Iris pigment epithelial cell (primary cell): ENCODE results near the gene OTOP1.
A peak's percentile ranks its signal among the peaks of the same experiment; 100 is the strongest.
"Not testable (repeated sequence)": the region's sequence is repeated elsewhere in the genome, so short reads cannot be mapped to it uniquely, and the experiment has no call there.

Source experiments
- DNase-seq: peaks from one replicate; pipeline ENCODE4 v3.0.0-alpha.2; 2011; ENCODE audit warnings: low read depth

Gene OTOP1

GRCh38 chr4:4233610-4234009, 6.9 kb upstream of the OTOP1 start:
- DNase-seq, result no peak

- DNase-seq, result no peak
Observed at GRCh38 chr4:4228356-4228668, 1.6 kb upstream of the OTOP1 start.

DNA sequence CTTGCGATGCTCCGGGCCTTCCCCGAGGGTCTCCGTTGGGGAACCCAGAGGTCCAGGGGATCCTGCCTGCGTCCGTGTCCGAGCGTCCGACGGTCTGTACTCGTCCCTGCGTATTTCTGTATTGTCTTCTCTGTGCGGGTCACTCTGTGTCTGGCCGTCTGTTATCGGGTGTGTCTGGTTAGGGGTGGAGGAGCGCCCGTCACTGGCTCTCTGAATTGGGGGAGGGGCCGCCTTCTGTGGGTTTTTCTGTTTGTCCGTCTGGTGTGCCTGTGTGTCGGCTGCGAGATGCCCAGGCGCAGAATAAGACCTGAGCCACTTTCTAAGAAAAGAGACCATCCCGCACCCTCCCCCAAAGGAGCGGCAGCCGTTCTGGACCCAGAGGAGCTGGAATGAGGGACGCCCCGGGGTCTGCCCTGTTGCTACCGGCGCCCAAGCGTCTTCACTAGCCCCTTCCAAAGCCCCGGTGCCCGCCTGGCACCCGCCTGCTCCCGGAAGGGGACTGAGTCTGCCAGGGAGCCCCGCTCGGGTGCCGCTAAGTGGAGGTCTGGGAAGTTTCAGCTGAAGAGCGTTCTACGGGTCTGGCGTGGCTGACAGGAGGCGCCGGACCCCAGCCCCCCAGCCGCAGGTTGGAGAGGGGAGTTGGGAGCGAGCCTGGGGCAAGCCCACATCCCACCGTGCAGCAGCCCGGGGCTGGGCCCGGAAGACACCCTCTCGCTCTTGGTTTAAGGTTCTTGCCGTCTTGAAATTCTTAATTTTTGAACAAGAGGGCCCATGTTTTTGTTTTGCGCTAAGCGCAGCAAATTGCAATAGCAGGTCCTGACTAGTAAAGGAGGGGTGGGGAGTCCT, 1.0 kb upstream of the OTOP1 start:
- no peak for DNase-seq

DNA sequence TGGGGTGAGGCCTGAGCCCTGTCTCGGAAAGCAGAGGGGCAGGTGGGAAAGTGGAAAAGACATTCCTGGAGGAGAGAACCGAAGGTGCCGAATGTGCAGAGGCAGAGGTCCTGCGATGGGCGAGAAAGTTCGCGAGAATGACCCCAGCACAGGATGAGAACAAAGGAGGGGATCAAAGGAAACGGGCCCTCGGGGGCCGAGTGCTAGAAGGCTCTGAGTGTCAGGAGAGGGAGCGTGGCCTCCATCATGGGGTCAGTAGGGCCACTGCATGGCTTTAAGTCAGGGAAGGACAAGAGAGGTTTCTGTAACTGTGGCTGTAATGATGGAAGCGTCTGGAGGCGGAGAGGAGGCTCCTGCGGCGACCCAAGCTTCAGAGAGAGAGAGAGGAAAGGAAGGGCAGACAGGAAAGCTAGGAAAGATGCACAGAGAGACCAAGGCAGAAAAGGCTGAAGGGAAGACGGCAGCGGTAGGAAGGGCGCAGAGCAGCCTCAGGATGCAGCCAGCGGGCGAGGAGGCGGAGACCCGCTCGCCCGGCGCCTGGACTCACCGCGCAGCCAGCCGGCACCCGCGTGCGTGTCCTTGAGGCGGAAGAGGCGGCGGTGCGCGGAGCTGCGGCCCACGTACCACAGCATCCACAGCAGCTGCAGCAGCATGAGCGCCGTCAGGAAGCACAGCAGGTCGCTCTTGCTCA, 669 bp downstream of the OTOP1 start:
- DNase-seq, result peak; percentile 36

DNA sequence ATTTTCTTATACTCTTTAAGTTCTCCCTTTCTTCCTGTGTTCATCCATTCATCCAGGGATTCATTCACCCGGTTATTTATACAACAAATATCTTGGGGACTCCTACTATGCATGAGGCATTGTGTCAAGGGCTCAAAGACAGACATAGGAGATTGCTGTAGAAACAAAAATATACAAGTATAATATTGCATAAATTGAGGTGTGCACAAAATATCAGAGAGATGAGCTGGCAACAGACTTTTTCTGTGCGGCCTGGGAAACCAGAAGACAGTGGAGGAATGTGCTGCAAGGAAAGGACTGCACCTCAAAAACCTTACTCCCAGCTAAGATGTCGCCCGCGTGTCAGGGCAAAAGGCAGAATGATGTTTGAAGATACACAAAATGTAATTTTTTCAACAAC, 9.6 kb downstream of the OTOP1 start:
- DNase-seq, result peak; percentile 53

- DNase-seq, result peak; percentile 73
Observed at GRCh38 chr4:4216648-4217047, 10.1 kb downstream of the OTOP1 start.

DNA sequence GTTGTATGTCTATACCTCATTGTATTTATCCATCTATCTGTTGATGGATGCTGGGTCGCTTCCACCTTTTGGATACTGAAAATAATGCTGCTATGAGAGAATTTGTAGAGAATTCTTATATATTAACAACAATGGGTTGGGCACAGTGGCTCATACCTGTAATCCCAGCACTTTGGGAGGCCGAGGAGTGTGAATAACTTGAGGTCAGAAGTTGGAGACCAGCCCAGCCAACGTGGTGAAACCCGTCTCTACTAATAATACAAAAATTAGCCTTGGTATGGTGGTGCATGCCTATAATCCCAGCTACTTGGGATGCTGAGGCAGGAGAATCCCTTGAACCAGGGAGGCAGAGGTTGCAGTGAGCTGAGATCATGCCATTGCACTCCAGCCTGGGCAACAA, 13.1 kb downstream of the OTOP1 start:
- DNase-seq, result not testable (repeated sequence)

DNA sequence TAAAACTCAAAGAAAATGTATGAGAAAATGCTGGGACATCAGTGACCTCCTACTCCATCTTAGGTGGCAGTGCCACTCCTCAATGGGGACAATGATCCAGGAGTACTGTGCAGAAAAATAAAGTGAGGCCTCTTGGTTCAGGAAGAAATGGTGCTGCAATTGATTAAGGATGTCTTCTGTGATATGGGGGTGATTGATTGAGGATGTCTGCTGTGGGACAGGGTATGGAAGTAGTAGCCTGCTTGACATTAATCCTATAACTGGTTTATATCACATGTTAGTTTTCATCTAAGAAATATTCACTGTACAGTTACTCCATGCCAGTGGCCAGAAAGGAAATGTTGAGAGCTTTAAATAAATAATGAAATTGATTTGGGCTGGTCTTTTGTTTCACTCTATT, 20.5 kb downstream of the OTOP1 start:
- DNase-seq, result no peak

GRCh38 chr4:4204401-4204745, 22.4 kb downstream of the OTOP1 start:
- DNase-seq, result no peak

GRCh38 chr4:4203688-4204400, 22.9 kb downstream of the OTOP1 start:
- no peak for DNase-seq

DNA sequence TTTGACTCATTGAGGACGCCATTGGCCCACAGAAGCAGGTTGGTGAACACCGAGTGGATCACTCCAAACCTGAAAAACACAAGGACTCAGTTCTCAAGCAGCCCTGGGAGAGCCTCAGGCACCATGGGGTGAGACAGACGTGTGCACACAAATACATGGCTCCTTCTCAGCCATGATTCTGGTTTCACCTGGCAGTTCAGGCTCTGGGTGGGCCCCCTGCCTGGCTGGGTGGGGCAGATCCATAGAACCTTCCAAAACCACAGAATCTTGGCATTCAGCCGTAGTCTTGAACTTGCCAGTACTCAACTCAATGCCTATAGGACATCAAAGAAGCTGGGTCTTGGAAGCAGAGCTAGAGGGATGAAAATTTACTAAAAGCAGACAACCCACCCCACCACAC, 24.2 kb downstream of the OTOP1 start:
- no peak for DNase-seq

DNA sequence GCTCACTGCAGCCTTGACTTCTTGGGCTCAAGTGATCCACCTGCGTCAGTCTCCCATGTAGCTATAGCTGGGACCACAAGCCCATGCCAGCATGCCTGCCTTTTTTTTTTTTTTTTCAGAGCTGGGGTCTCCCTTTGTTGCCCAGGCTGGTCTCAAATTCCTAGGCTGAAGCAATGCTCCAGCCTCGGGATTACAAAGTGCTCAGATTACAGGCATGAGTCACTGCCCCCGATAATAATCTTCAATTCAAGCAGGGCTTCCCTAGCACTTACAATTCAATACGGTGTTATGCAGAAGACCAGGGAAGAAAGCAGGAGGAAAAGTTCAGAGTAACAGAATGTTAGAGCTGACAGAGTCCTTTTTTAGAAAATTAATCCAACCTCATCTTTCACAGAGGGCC, 26.1 kb downstream of the OTOP1 start:
- DNase-seq, result peak; percentile 25

GRCh38 chr4:4195354-4195753, 31.4 kb downstream of the OTOP1 start:
- DNase-seq, result no peak

GRCh38 chr4:4188557-4188956, 38.2 kb downstream of the OTOP1 start:
- DNase-seq, result not testable (repeated sequence)

DNA sequence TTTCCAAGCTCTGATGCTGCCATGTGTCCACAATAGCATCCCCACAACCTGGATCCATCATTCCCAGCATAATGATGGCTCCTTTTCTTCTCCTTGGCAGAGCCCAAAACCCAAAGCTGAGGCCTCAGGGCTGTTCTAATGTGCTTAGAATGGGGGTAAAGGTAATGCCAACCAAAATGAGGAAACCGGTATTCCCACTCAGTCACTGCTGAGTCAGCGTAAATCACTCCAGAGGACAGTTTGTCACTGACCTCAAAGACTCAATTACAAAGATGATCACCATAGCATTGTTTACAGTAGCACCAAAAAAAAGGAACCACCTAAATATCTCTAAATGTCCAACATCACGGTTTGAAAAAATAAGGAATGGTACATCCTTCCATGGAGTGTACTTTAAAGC, 41.2 kb downstream of the OTOP1 start:
- DNase-seq, result no peak

- DNase-seq, result peak; percentile 15
Observed at GRCh38 chr4:4182835-4183568, 43.7 kb downstream of the OTOP1 start.

DNA sequence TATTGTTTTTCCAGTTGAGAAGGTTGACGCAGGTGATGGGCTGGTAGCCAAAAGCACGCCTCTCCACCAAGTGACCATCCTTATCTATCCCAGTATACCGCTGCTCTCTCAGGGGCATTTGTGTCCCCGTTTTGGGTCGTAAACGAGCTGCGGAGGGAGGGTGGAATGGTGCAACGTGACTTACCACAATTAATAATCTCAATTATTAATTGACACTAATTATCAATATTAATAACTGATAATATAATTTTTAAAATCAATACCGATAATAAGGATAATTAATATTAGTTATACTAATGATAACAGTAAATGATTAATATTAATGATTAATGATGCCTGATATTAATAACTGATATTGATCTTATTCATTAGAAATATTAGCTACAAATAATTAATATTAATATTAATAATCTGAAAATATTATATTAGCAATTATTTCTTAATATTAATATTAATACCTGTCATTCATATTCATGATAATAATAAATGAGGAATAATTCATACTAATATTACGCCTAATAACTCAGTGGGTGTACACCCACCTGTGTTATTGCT, 56.1 kb downstream of the OTOP1 start:
- DNase-seq, result no peak

- not testable (repeated sequence) for DNase-seq
Observed at GRCh38 chr4:4167981-4168780, 58.5 kb downstream of the OTOP1 start.

DNA sequence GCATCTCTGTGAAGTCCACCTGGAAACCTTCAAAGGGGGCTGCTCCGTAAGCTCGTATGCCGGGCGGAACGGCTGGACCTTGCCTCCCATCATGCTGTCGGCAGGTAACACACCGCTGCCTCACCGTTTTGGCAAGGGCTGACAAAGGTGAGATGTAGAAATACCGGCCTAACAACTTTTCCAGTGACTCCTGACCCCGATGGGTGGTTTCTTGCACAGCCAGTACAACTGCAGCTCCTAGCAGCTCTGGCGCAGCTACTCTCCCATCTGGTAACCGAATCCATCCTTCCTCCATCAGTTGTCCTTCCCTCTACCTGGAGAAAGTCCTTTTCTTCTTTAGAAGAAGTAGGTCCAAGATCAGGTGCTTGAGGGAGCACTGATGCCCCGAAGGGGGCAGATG, 59.7 kb downstream of the OTOP1 start:
- DNase-seq, result not testable (repeated sequence)

DNA sequence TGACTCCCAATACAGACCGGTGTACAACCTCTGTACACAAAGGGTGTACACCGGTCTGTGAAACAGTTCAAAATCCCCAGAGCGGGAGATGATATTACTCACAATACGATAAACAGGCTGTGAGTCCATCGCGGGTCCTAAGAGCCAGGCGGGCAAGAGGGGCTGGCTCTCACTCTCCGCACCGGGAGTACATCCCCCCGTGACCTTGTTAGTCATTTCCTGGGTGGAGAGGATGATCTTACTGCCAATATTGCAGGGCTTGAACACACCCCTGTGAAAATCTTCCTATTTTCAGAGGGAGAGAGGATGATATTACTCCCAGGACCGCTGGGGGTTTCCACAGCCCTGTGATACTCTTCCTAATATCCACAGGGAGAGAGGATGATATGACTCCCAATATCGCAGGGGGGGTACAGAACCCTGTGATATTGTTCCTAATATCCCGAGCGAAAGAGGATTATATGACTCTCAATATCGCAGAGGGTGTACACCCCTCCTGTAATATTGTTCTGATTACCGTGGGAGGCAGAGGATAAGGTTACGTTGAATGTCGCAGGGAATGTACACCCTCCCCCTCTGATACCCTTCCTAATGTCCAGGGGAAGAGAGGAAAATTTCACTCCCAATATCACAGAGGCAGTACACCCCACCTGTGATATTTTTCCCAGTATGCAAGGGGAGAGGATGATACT, 60.9 kb downstream of the OTOP1 start:
- not testable (repeated sequence) for DNase-seq
